H9 (cell line): ENCODE data around the gene TNP2. TPM values are rescaled to one million over a fixed set of nuclear protein-coding genes. Genes with fewer than 3 reads are reported as not detected.

ENCODE experiments used
- DNase-seq: peaks from one replicate; pipeline ENCODE4 v3.0.0-alpha.2; 2017
- H2AFZ ChIP-seq: one replicate; pipeline ENCODE4 v1.6.1; 2013; ENCODE audit warnings: mild to moderate bottlenecking, low read length, control low read depth, moderate library complexity
- H2AK5ac ChIP-seq: 2 replicates; pipeline ENCODE4 v1.6.1; 2013; ENCODE audit warnings: low read length, control low read depth, mixed read lengths; ENCODE audit not compliant: insufficient read length
- H2BK120ac ChIP-seq: one replicate; pipeline ENCODE4 v1.6.1; 2013; ENCODE audit warnings: low read depth, mild to moderate bottlenecking, low read length, control low read depth, inconsistent platforms; ENCODE audit not compliant: poor library complexity, severe bottlenecking
- H2BK12ac ChIP-seq: 2 replicates; pipeline ENCODE4 v1.6.1; 2013; ENCODE audit warnings: low read length, control low read depth, mixed read lengths, low read depth; ENCODE audit not compliant: insufficient read length
- H2BK15ac ChIP-seq: 2 replicates; pipeline ENCODE4 v1.6.1; 2013; ENCODE audit warnings: low read depth, low read length, control low read depth
- H2BK20ac ChIP-seq: one replicate; pipeline ENCODE4 v1.6.1; 2013; ENCODE audit warnings: low read depth, mild to moderate bottlenecking, low read length, control low read depth, inconsistent platforms; ENCODE audit not compliant: poor library complexity, severe bottlenecking
- H2BK5ac ChIP-seq: 2 replicates; pipeline ENCODE4 v1.6.1; 2013; ENCODE audit warnings: low read length, control low read depth, mixed read lengths; ENCODE audit not compliant: insufficient read length
- H3K14ac ChIP-seq: 2 replicates; pipeline ENCODE4 v1.6.1; 2013; ENCODE audit warnings: low read length, control low read depth; ENCODE audit not compliant: insufficient read depth
- H3K18ac ChIP-seq: 2 replicates; pipeline ENCODE4 v1.6.1; 2013; ENCODE audit warnings: low read depth, mild to moderate bottlenecking, mixed read lengths, low read length, control low read depth; ENCODE audit not compliant: insufficient read length
- H3K23ac ChIP-seq: 2 replicates; pipeline ENCODE4 v1.6.1; 2013; ENCODE audit warnings: low read length, control low read depth, mixed read lengths, low read depth; ENCODE audit not compliant: insufficient read length
- H3K23me2 ChIP-seq: 2 replicates; pipeline ENCODE4 v1.6.1; 2013; ENCODE audit warnings: low read depth, mild to moderate bottlenecking, mixed read lengths, low read length, control low read depth; ENCODE audit not compliant: insufficient read length, poor library complexity, severe bottlenecking
- H3K27ac ChIP-seq: 2 replicates; pipeline ENCODE4 v1.5.1; 2013; ENCODE audit warnings: low read length, control low read depth, mixed read lengths, low read depth; ENCODE audit not compliant: insufficient read length
- H3K27me3 ChIP-seq: 2 replicates; pipeline ENCODE4 v1.6.1; 2013; ENCODE audit warnings: low read length, control low read depth, inconsistent platforms; ENCODE audit not compliant: insufficient read depth
- H3K4ac ChIP-seq: 2 replicates; pipeline ENCODE4 v1.6.1; 2013; ENCODE audit warnings: low read depth, mild to moderate bottlenecking, control low read depth, inconsistent platforms, low read length, moderate library complexity
- H3K4me1 ChIP-seq: 2 replicates; pipeline ENCODE4 v1.6.1; 2013; ENCODE audit warnings: low read length, control low read depth, inconsistent platforms; ENCODE audit not compliant: insufficient read depth
- H3K4me2 ChIP-seq: 2 replicates; pipeline ENCODE4 v1.6.1; 2013; ENCODE audit warnings: low read length, control low read depth, mixed read lengths; ENCODE audit not compliant: insufficient read length, insufficient read depth
- H3K56ac ChIP-seq: 2 replicates; pipeline ENCODE4 v1.6.1; 2013; ENCODE audit warnings: low read depth, mild to moderate bottlenecking, mixed read lengths, low read length, control low read depth; ENCODE audit not compliant: insufficient read length
- H3K79me1 ChIP-seq: 2 replicates; pipeline ENCODE4 v1.6.1; 2013; ENCODE audit warnings: low read depth, mild to moderate bottlenecking, moderate library complexity, low read length, control low read depth, inconsistent platforms; ENCODE audit not compliant: insufficient read depth, poor library complexity, severe bottlenecking
- H3K79me2 ChIP-seq: 2 replicates; pipeline ENCODE4 v1.6.1; 2013; ENCODE audit warnings: low read length, control low read depth, inconsistent platforms; ENCODE audit not compliant: insufficient read depth
- H3K9ac ChIP-seq: 2 replicates; pipeline ENCODE4 v1.6.1; 2013; ENCODE audit warnings: low read length, control low read depth, mixed read lengths; ENCODE audit not compliant: insufficient read length; ENCODE audit errors: extremely low read depth
- H3K9me3 ChIP-seq: one replicate; pipeline ENCODE4 v1.6.1; 2013; ENCODE audit warnings: low read depth, low read length, inconsistent platforms; ENCODE audit not compliant: control insufficient read depth
- H3T11ph ChIP-seq: one replicate; pipeline ENCODE4 v1.6.1; 2013; ENCODE audit warnings: mild to moderate bottlenecking, low read length, control low read depth, inconsistent platforms
- H4K20me1 ChIP-seq: one replicate; pipeline ENCODE4 v1.6.1; 2013; ENCODE audit not compliant: control insufficient read depth, insufficient read length, insufficient read depth
- H4K5ac ChIP-seq: 2 replicates; pipeline ENCODE4 v1.6.1; 2013; ENCODE audit warnings: low read depth, mild to moderate bottlenecking, mixed read lengths, low read length, control low read depth; ENCODE audit not compliant: insufficient read length
- H4K8ac ChIP-seq: replicated peaks from 2 replicates; pipeline ENCODE4 v1.6.1; 2013; ENCODE audit warnings: low read length, control low read depth, mixed read lengths, low read depth; ENCODE audit not compliant: insufficient read length
- H4K91ac ChIP-seq: 2 replicates; pipeline ENCODE4 v1.6.1; 2013; ENCODE audit warnings: low read depth, mild to moderate bottlenecking, moderate library complexity, mixed read lengths, low read length, control low read depth; ENCODE audit not compliant: insufficient read length
- H3K27ac Mint-ChIP-seq, 3 experiments: 2 replicates in 2 of 3; 3 replicates in 1 of 3; pipeline ENCODE4 v1.8.0; 2020 to 2021; ENCODE audit warnings: mixed read lengths in 3 of 3, mild to moderate bottlenecking in 1 of 3, moderate library complexity in 1 of 3
- H3K27me3 Mint-ChIP-seq: 2 replicates; pipeline ENCODE4 v1.8.0; 2021; ENCODE audit warnings: low read depth, mild to moderate bottlenecking, moderate library complexity, mixed read lengths
- H3K36me3 Mint-ChIP-seq, 3 experiments: 2 replicates in 2 of 3; 3 replicates in 1 of 3; pipeline ENCODE4 v1.8.0; 2020 to 2021; ENCODE audit warnings: low read depth in 3 of 3, mixed read lengths in 3 of 3; ENCODE audit not compliant: insufficient read depth in 1 of 3
- H3K4me1 Mint-ChIP-seq, 2 experiments: 2 replicates each; pipeline ENCODE4 v1.8.0; 2020; ENCODE audit warnings: mixed read lengths in 2 of 2
- H3K4me3 Mint-ChIP-seq, 2 experiments: 2 replicates in 1 of 2; 3 replicates in 1 of 2; pipeline ENCODE4 v1.8.0; 2020 to 2021; ENCODE audit warnings: mild to moderate bottlenecking in 2 of 2, mixed read lengths in 2 of 2, moderate library complexity in 1 of 2
- H3K9me3 Mint-ChIP-seq, 2 experiments: 2 replicates in 1 of 2; 3 replicates in 1 of 2; pipeline ENCODE4 v1.8.0; 2020; ENCODE audit warnings: mild to moderate bottlenecking in 2 of 2, mixed read lengths in 2 of 2, moderate library complexity in 1 of 2
- WGBS: extraction: QIAGEN DNeasy Blood & Tissue Kit; methylation state at CpG from one replicate; pipeline ENCODE4 v1.1.7; 2013; ENCODE audit warnings: missing lambda C conversion rate, low lambda C conversion rate, mixed read lengths; ENCODE audit not compliant: insufficient read length; ENCODE audit errors: extremely low coverage; 5-methylcytosine and 5-hydroxymethylcytosine counted together
- total RNA-seq: library from RNA; stranded (reverse); gene quantifications from 2 replicates; pipeline ENCODE4 v1.2.1, GENCODE V29; 2021
- TF ChIP-seq, protein P1 (sequence below): fragments of 200-600 bp; sonication (generic); conservative IDR thresholded peaks from 3 replicates; pipeline ENCODE4 v1.8.0; 2021; ENCODE audit warnings: antibody characterized with exemption, mild to moderate bottlenecking

TNP2 gene
- total RNA-seq, 1 experiment from 2014 or later = not detected

DNA sequence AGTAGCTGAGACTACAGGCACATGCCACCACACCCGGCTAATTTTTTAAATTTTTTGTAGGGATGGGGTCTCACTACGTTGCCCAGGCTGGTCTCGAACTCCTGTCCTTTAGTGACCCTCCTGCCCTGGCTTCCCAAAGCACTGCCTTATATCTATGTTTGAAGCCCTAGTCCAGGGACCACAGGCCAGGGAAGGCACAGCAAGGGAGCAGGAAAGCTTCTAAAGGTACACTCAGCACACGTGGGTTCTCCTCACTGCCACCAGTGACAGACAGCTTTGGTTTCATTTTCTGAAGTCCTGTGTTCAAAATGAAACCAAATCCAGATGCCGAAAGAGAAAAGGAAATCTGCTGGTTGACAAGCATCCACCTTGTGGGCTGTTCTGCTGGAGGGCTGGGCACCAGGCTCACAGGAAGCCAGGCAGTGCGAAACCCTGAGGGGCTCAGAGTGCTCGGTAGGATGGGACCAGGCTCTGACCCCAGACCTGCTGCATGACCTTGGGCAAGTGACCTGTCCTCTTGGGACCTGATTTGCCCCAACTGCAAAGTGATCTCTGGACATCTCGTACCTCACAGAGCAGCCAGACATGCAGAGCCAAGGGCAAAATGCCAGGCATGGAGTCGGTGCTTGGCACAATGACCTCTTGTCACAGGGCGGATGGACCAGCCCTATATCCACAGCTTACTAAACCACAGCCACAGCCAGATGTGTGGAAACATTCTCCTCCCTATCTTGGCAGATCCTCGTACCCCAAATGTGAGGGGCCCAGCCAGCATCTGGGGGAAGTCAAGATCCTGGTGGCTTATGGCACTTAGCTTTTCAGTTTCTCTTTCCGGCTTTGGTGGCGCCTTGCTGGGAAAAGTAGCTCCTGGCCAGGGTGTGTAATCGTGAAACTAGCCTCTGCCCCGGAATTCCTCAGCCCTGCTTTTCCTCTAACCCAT lies 10.3 kb downstream of the TNP2 start:
- H4K91ac ChIP-seq = no peak overlapping the region
- Mint-ChIP-seq H3K27ac (no peak overlapping the region), H3K36me3 (peaks cover 0 to 7% (median under 1%) of the 10 kb centered on the region in 3 experiments; a peak in 3 of 7 replicates), H3K9me3 (no peaks in the 10 kb centered on the region), H3K27me3 (no peaks in the 10 kb centered on the region; the same call in 1 of the 2 replicates), H3K4me1 (peaks cover 17 to 23% of the 10 kb centered on the region in 2 experiments), H3K4me3 (no peak overlapping the region)
- H3K9ac ChIP-seq = no peak overlapping the region
- TF ChIP-seq, protein P1, sequence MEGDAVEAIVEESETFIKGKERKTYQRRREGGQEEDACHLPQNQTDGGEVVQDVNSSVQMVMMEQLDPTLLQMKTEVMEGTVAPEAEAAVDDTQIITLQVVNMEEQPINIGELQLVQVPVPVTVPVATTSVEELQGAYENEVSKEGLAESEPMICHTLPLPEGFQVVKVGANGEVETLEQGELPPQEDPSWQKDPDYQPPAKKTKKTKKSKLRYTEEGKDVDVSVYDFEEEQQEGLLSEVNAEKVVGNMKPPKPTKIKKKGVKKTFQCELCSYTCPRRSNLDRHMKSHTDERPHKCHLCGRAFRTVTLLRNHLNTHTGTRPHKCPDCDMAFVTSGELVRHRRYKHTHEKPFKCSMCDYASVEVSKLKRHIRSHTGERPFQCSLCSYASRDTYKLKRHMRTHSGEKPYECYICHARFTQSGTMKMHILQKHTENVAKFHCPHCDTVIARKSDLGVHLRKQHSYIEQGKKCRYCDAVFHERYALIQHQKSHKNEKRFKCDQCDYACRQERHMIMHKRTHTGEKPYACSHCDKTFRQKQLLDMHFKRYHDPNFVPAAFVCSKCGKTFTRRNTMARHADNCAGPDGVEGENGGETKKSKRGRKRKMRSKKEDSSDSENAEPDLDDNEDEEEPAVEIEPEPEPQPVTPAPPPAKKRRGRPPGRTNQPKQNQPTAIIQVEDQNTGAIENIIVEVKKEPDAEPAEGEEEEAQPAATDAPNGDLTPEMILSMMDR = no peak
- H3K23me2 ChIP-seq = peaks cover 9% of the 10 kb centered on the region
- H3K4ac ChIP-seq = no peak overlapping the region
- no peak overlapping the region for H2AK5ac ChIP-seq
- no peak overlapping the region for H2BK15ac ChIP-seq
- H3K18ac ChIP-seq = no peak overlapping the region
- no peak overlapping the region for H4K8ac ChIP-seq
- H4K20me1 ChIP-seq = no peaks in the 10 kb centered on the region
- H3K27ac ChIP-seq = no peak overlapping the region
- no peak overlapping the region for H3T11ph ChIP-seq
- no peak overlapping the region for H2BK20ac ChIP-seq
- no peak for DNase-seq
- no peak overlapping the region for H2BK12ac ChIP-seq
- H3K79me2 ChIP-seq = peaks cover 10% of the 10 kb centered on the region; the same call in 1 of the 2 replicates
- H3K4me1 ChIP-seq = peaks cover 5% of the 10 kb centered on the region; the same call in 1 of the 2 replicates
- no peaks in the 10 kb centered on the region for H3K27me3 ChIP-seq
- H3K4me2 ChIP-seq = no peak overlapping the region
- H2BK5ac ChIP-seq = no peak overlapping the region
- H3K14ac ChIP-seq = no peak overlapping the region
- no peak overlapping the region for H4K5ac ChIP-seq
- no peak overlapping the region for H3K23ac ChIP-seq
- no peaks in the 10 kb centered on the region for H3K9me3 ChIP-seq
- no peak overlapping the region for H2AFZ ChIP-seq
- no peaks in the 10 kb centered on the region for H3K79me1 ChIP-seq
- H3K56ac ChIP-seq = no peak overlapping the region
- no peak overlapping the region for H2BK120ac ChIP-seq
- no CpG with 5 or more reads among the region's 15 CpGs for WGBS
